C4-2B (cell line): ENCODE measurements around the gene TTC28.

Source experiments
- CTCF ChIP-seq: fragments of 450-650 bp; conservative IDR thresholded peaks from 2 replicates; pipeline ENCODE4 v1.5.1; 2017; ENCODE audit warnings: mild to moderate bottlenecking
- ZFX ChIP-seq: fragments of 450-650 bp; IDR thresholded peaks from 2 replicates; pipeline ENCODE4 v1.6.1; 2017

DNA sequence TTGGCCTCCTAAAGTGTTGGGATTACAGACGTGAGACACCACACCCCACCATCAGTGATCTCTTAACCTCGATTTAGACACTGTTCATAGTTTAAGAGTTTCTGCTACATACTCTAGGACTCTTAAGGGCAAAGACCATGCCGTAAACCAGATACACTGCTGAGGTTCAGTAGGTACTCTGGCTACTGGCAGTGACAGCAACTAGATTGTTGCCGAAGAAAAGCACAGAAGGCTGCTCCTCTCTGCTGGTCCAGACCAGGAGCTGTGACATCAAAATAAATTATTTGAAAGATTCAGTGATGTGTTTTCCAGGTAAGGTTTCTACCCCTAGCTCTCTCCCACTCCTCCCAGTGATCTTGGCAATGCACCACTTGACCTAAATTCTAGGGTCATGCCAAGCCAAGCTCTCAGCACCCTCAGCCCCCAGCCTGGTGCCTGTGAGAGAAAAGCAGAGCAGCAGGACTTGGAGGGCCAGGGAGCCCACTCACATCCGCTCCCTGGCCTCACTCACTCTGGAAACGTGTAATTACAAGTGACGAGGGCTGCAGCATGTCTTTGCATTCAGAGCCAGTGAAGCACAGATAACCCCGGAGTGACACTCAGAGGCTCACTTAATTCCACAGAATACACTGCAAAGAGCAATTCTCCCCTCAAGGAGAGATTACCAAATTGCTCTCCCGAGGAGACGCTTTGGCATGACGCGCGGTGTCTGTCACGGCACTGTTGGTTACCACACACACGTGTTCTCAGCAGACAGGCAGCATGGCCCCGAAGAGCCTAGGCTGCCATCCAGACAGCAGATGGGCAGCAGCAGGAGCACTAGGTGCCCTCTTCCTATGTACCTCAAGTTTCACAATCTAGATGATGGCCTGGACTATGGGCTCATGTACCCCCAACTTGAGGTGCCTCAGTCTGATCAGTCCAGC is 663.7 kb downstream of the TTC28 start:
- no peak for TF ChIP-seq CTCF
- no peak for TF ChIP-seq ZFX
